Ishikawa (cell line): ENCODE measurements around the gene CRYBB1.

ENCODE experiments used
- CEBPB ChIP-seq: IDR thresholded peaks from 2 replicates; pipeline ENCODE4 v1.6.1; 2012
- CREB1 ChIP-seq: IDR thresholded peaks from 2 replicates; pipeline ENCODE4 v1.6.1; 2012; ENCODE audit warnings: low read depth
- EGR1 ChIP-seq: IDR thresholded peaks from 2 replicates; pipeline ENCODE4 v1.6.1; 2012
- EP300 ChIP-seq: IDR thresholded peaks from 2 replicates; pipeline ENCODE4 v1.6.1; 2012; ENCODE audit warnings: borderline replicate concordance
- FOXM1 ChIP-seq: IDR thresholded peaks from 2 replicates; pipeline ENCODE4 v1.6.1; 2012; ENCODE audit warnings: low read depth, borderline replicate concordance
- NFIC ChIP-seq: IDR thresholded peaks from 2 replicates; pipeline ENCODE4 v1.6.1; 2012
- RAD21 ChIP-seq: IDR thresholded peaks from 2 replicates; pipeline ENCODE4 v1.6.1; 2012; ENCODE audit warnings: low read depth
- TAF1 ChIP-seq: IDR thresholded peaks from 2 replicates; pipeline ENCODE4 v1.6.1; 2012; ENCODE audit warnings: low read depth, mild to moderate bottlenecking
- TCF12 ChIP-seq: IDR thresholded peaks from 2 replicates; pipeline ENCODE4 v1.6.1; 2012; ENCODE audit warnings: low read depth
- TEAD4 ChIP-seq: IDR thresholded peaks from 2 replicates; pipeline ENCODE4 v1.6.1; 2012
- YY1 ChIP-seq: IDR thresholded peaks from 2 replicates; pipeline ENCODE4 v1.6.1; 2012; ENCODE audit warnings: low read depth
- ZBTB7A ChIP-seq: IDR thresholded peaks from 2 replicates; pipeline ENCODE4 v1.6.1; 2012; ENCODE audit warnings: low read depth
- TF ChIP-seq, protein P1 (sequence below): IDR thresholded peaks from 2 replicates; pipeline ENCODE4 v1.6.1; 2012
- TF ChIP-seq, protein P2 (sequence below): IDR thresholded peaks from 2 replicates; pipeline ENCODE4 v1.6.1; 2012; ENCODE audit warnings: low read depth, mild to moderate bottlenecking
- TF ChIP-seq, protein P3 (sequence below): IDR thresholded peaks from 2 replicates; pipeline ENCODE4 v1.6.1; 2012

Gene CRYBB1

DNA sequence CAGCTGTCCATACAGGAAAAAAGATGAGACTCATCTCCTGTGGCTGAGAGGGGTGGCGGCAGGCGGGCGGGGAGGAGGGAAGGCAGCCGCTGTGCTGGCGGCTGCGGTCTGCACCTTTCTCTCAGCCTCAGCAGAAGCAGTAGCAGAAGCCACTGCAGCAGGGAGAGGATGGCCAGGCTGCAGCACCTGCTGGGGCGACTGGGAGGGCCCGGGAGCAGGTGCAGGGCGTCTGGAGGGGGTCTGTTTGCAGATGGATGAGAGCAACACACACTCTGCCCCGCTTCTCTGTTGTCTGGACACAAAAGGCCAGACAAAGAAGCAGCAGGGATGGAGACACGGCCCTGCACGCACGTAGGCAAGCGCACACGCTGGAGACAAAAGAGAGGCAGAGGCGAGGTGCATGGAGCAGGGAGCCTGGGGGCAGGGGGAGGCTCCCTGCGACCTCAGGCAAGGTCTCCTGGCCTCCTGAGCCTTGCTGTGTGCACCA lies 30.2 kb upstream of the CRYBB1 start:
- TF ChIP-seq NFIC (no peak), RAD21 (no peak)
- TF ChIP-seq, protein P1, sequence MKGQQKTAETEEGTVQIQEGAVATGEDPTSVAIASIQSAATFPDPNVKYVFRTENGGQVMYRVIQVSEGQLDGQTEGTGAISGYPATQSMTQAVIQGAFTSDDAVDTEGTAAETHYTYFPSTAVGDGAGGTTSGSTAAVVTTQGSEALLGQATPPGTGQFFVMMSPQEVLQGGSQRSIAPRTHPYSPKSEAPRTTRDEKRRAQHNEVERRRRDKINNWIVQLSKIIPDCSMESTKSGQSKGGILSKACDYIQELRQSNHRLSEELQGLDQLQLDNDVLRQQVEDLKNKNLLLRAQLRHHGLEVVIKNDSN, result no peak

DNA sequence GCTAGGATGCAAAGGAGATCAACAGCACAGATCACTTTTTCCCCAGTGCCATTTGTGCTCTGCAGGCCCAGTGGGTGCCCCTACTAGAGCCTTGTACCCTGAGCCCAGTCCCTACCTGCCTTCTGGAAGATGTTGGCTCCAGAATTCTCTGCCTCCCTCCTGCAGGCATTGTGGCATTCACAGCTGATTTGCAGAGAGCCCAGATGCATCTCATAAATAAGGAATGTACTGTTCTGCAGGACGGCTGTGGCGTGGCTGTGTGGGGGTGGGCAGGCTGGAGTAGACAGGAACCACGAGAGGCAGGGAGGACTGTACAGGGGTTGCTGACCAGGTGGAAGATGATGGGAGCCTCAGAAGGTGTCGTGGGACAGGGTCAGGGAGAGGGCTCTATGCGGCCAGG lies 28.3 kb upstream of the CRYBB1 start:
- no peak for TF ChIP-seq CREB1
- TF ChIP-seq TCF12, result no peak
- no peak for TF ChIP-seq ZBTB7A

DNA sequence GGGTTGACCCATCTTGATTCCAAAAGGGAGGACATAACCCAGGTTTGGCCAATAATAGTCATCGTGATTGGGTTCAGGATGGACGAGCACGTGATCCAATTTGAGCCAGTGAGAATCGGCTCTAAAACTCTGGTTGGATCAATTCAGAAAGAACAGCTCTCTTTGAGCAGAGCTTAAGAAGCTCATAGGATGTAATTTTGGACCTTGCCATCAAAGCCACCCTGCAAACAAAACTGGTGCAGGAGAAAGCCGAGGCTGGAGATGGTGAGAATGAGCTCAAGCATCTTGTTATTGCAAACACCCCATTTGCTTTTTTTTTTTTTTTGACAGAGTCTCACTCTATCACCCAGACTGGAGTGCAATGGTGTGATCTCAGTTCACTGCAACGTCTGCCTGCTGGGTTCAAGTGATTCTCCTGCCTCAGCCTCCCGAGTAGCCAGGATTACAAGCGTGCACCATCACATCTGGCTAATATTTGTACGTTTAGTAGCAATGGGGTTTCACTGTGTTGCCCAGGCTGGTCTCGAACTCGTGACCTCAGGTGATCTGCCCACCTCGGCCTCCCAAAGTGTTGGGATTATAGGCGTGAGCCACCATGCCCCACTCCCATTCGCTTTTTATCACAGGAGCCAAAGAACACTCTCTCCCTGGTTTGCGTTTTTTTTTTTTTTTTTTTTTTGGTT lies 25.7 kb upstream of the CRYBB1 start:
- TF ChIP-seq FOXM1 (no peak), NFIC (no peak), ZBTB7A (no peak), TCF12 (no peak), TAF1 (no peak), CREB1 (no peak), TEAD4 (no peak), EGR1 (no peak), RAD21 (no peak), CEBPB (no peak), YY1 (no peak), EP300 (no peak)
- TF ChIP-seq, protein P2, sequence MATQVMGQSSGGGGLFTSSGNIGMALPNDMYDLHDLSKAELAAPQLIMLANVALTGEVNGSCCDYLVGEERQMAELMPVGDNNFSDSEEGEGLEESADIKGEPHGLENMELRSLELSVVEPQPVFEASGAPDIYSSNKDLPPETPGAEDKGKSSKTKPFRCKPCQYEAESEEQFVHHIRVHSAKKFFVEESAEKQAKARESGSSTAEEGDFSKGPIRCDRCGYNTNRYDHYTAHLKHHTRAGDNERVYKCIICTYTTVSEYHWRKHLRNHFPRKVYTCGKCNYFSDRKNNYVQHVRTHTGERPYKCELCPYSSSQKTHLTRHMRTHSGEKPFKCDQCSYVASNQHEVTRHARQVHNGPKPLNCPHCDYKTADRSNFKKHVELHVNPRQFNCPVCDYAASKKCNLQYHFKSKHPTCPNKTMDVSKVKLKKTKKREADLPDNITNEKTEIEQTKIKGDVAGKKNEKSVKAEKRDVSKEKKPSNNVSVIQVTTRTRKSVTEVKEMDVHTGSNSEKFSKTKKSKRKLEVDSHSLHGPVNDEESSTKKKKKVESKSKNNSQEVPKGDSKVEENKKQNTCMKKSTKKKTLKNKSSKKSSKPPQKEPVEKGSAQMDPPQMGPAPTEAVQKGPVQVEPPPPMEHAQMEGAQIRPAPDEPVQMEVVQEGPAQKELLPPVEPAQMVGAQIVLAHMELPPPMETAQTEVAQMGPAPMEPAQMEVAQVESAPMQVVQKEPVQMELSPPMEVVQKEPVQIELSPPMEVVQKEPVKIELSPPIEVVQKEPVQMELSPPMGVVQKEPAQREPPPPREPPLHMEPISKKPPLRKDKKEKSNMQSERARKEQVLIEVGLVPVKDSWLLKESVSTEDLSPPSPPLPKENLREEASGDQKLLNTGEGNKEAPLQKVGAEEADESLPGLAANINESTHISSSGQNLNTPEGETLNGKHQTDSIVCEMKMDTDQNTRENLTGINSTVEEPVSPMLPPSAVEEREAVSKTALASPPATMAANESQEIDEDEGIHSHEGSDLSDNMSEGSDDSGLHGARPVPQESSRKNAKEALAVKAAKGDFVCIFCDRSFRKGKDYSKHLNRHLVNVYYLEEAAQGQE, result no peak
- TF ChIP-seq, protein P3, sequence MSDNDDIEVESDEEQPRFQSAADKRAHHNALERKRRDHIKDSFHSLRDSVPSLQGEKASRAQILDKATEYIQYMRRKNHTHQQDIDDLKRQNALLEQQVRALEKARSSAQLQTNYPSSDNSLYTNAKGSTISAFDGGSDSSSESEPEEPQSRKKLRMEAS, result no peak
- TF ChIP-seq, protein P1, result no peak

DNA sequence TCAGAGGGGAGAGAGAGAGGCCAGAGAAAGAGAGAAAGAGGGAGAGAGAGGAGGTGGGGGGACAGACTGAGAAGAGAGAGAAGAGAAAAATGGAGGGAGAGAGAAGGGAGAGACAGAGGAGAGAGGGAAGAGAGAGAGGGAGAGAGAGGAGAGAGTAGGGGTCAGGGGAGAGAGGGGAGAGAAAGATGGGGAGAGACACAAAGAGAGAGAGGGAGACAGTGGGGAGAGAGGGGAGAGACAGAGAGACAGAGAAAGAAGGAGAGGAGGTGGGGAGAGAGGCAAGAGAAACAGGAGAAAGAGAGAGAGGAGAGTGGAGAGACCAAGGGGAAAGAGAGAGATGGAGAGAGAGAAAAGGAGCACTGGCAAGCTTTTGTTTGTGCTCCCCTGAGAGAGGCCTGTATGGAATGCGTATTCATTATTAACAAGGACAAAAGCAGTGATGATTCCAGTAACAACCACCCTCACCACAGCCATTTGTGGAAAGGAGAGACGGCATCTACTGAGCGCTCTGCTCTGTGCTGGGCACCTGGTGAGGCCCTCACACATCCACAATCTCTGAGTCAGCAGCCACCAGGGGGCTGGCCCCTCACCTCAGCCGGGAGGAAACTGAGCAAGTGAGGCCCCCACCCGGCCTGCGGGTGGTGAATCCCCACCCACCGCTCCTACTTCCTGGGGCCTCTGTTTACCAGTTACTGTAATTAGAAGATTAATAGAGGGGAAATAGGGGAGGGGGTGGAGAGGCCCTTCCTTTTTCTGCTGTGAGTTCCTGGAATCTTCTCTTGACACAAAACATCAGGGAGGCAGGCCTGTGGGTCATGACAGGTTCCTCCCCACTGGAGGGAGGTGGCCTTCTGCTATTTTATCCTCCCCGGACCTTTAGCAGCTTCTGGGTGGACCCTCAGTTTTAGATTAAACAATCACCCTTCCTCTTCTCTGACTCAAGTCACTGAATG lies 24.9 kb upstream of the CRYBB1 start:
- TF ChIP-seq ZBTB7A (no peak), TEAD4 (no peak), FOXM1 (no peak), CREB1 (no peak), TAF1 (no peak), EGR1 (no peak), CEBPB (no peak), RAD21 (no peak), YY1 (no peak), EP300 (no peak), NFIC (no peak), TCF12 (no peak)
- TF ChIP-seq, protein P2, result no peak
- TF ChIP-seq, protein P1, result no peak
- TF ChIP-seq, protein P3, result no peak

DNA sequence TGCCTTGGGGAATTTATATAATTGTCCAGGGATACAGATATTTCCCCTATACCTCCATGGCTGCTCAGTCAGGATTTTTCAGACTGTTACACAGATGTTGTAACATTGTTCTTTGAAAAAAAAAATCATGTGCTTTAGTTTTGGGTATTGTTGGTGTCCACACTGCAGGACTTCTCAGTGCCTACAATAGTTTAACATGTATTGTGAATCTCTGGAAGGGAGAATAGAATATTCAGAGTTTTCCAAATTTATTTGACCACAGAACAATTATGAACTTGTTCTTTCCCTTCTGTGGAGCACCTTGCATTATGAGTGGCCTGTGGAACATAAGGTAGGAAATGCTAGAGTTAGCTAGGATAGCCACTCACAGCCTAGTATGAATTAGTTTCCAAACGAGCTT lies 18.5 kb upstream of the CRYBB1 start:
- TF ChIP-seq NFIC, result no peak
